Ovary (tissue), 9 donors: Measurements from ENCODE around the gene PHLDB3. TPM values are rescaled to one million over a fixed set of nuclear protein-coding genes. Genes with fewer than 3 reads are reported as not detected.
A peak's percentile ranks its signal among the peaks of the same experiment; 100 is the strongest.

Experiments used
- DNase-seq, 5 donors: peaks; one replicate each; pipeline ENCODE4 v3.0.0-alpha.2; 2019 to 2020
- H3K27ac ChIP-seq, 2 donors: fragments of 200-600 bp; one replicate each; pipeline versions ENCODE4 v1.5.1 to v1.8.0; 2019 to 2022
- H3K27me3 ChIP-seq: fragments of 200-600 bp; one replicate; pipeline ENCODE4 v1.8.0; 2022
- H3K36me3 ChIP-seq: fragments of 200-600 bp; sonication (generic); one replicate; pipeline ENCODE4 v1.5.1; 2019
- H3K4me1 ChIP-seq: one replicate; pipeline ENCODE4 v1.8.1; 2013; ENCODE audit warnings: mild to moderate bottlenecking, moderate library complexity; ENCODE audit not compliant: insufficient read depth
- H3K4me3 ChIP-seq: fragments of 200-600 bp; sonication (generic); one replicate; pipeline ENCODE4 v1.5.1; 2017
- H3K9me3 ChIP-seq, 2 donors: fragments of 200-600 bp in 1 of 2; sonication (generic) in 1 of 2; one replicate each; pipeline versions ENCODE4 v1.5.1 to v1.8.1; 2013 to 2019; ENCODE audit warnings: mild to moderate bottlenecking in 1 of 2, moderate library complexity in 1 of 2
- CTCF ChIP-seq, 3 donors: fragments of 450-650 bp in 2 of 3; fragments of 200-600 bp in 1 of 3; IDR thresholded peaks; one replicate each; pipeline versions ENCODE4 v1.5.1 to v1.8.0; 2016 to 2022; ENCODE audit warnings: antibody characterized with exemption in 3 of 3, mild to moderate bottlenecking in 1 of 3
- EP300 ChIP-seq: sonication (generic); formaldehyde crosslinking; IDR thresholded peaks from one replicate; pipeline ENCODE4 v1.6.1; 2017; ENCODE audit warnings: antibody characterized with exemption
- POLR2A ChIP-seq: fragments of 450-650 bp; IDR thresholded peaks from one replicate; pipeline ENCODE4 v1.6.1; 2017; ENCODE audit warnings: antibody characterized with exemption, mild to moderate bottlenecking, moderate library complexity
- WGBS, 3 donors: extraction: QIAGEN DNeasy Blood & Tissue Kit in 1 of 3; methylation state at CpG; one replicate each; pipeline versions ENCODE4 v1.1.5 to v1.1.7; 2013 to 2017; 5-methylcytosine and 5-hydroxymethylcytosine counted together
- intact Hi-C, 4 donors: fragments of 100-400 bp; cut with DNase I; formaldehyde crosslinking; loops; one replicate each; pipeline versions ENCODE4 v1.11.0 to v1.15.1; 2022 to 2023
- polyA plus RNA-seq, 2 donors: library from polyadenylated mRNA; stranded (reverse); fragments of 200-250 nt in 1 of 2; fragments of 350-450 nt in 1 of 2; fragmentation: Illumina TruSeq in 1 of 2; extraction: RNeasy Lipid Tissue Mini Kit (QIAGEN cat#74804) in 1 of 2; gene quantifications; one replicate each; pipeline ENCODE4 v1.2.3, GENCODE V29; 2013 to 2014
- total RNA-seq, 7 donors: library from RNA; depleted of rRNA in 2 of 7; stranded (reverse); fragments of >200 nt in 2 of 7; fragmentation: NEBNext Ultra II Directional in 3 of 7; extraction: Animal tissue kit (Norgen Biotek cat#: 25700) in 3 of 7; gene quantifications; one replicate each; pipeline versions ENCODE4 v1.1.0 to v1.2.4, GENCODE V29; 2016 to 2023
- donor health status: DM: no; HTN: no; CAD: no; lungs with moderate emphysema.
- donor health status: DM: no; HTN: no; CAD: no.
- donor health status: Bipolar disorder and iron deficiency.
- donor health status: DM: yes; HTN: yes; CAD: no.
- donor health status: DM: no; HTN: no; CAD: no.
- donor health status: DM: yes; HTN: yes; CAD: no.

Gene PHLDB3
- total and polyA plus RNA-seq, 9 donors = 1.4 to 29.7 (median 20.6) TPM

- H3K36me3 ChIP-seq = no peaks in the 10 kb centered on the region
- no peaks in the 10 kb centered on the region for H3K4me1 ChIP-seq
- no peak for DNase-seq
- H3K27me3 ChIP-seq = no peaks in the 10 kb centered on the region
- H3K27ac ChIP-seq = no peak overlapping the region
- TF ChIP-seq EP300 = no peak
- no peaks in the 10 kb centered on the region for H3K9me3 ChIP-seq
- intact Hi-C loops = no loop called here
- no peak overlapping the region for H3K4me3 ChIP-seq
- WGBS, 3 donors = 61 to 73% (median 68%) methylated on average over 2 of the region's 2 CpGs
Observed at GRCh38 chr19:43450545-43450997, 54.0 kb downstream of the PHLDB3 start.

GRCh38 chr19:43447655-43448054 is 56.9 kb downstream of the PHLDB3 start:
- H3K36me3 ChIP-seq = no peaks in the 10 kb centered on the region
- no peaks in the 10 kb centered on the region for H3K9me3 ChIP-seq
- H3K4me1 ChIP-seq = no peaks in the 10 kb centered on the region
- H3K27ac ChIP-seq = no peak overlapping the region
- 90 to 96% (median 94%) methylated on average over 9 of the region's 9 CpGs for WGBS, 3 donors
- no peak for DNase-seq
- no peak overlapping the region for H3K4me3 ChIP-seq
- H3K27me3 ChIP-seq = no peaks in the 10 kb centered on the region
- TF ChIP-seq POLR2A = no peak
- TF ChIP-seq CTCF (IDR thresholded peaks at IDR 0.05) = no peak
- TF ChIP-seq EP300 = no peak
- intact Hi-C loops = loop anchor here (1.0 to 10.0 kb wide), 3 partner anchors 71 to 207 kb away; no protein-coding TSS in a partner anchor

- H3K27me3 ChIP-seq = no peaks in the 10 kb centered on the region
- peak; percentile 69 to 85 (median 82) for DNase-seq
- no peak overlapping the region for H3K27ac ChIP-seq
- peak; percentile 70 to 94 (median 91) for TF ChIP-seq CTCF (IDR thresholded peaks at IDR 0.05)
- no peak for TF ChIP-seq POLR2A
- TF ChIP-seq EP300 = no peak
- H3K4me1 ChIP-seq = no peaks in the 10 kb centered on the region
- H3K36me3 ChIP-seq = no peaks in the 10 kb centered on the region
- WGBS, 3 donors = 23 to 26% (median 25%) methylated on average over 14 of the region's 14 CpGs
- intact Hi-C loops = loop anchor here in 3 of 4 donors (1.0 to 10.0 kb wide), 3 partner anchors 72 to 208 kb away; no protein-coding TSS in a partner anchor
- no peak overlapping the region for H3K4me3 ChIP-seq
- no peaks in the 10 kb centered on the region for H3K9me3 ChIP-seq
Observed at GRCh38 chr19:43446746-43447489, 57.6 kb downstream of the PHLDB3 start.

GRCh38 chr19:43445426-43445825 is 59.1 kb downstream of the PHLDB3 start:
- no peaks in the 10 kb centered on the region for H3K27me3 ChIP-seq
- no peak overlapping the region for H3K27ac ChIP-seq
- H3K9me3 ChIP-seq = no peaks in the 10 kb centered on the region
- TF ChIP-seq CTCF (IDR thresholded peaks at IDR 0.05) (no peak), EP300 (no peak), POLR2A (no peak)
- WGBS, 3 donors = 84 to 97% (median 89%) methylated on average over 2 of the region's 2 CpGs
- intact Hi-C loops = loop anchor here in 1 of 4 donors (10.0 kb wide), 1 partner anchor 209 kb away; no protein-coding TSS in a partner anchor
- no peak for DNase-seq
- H3K4me1 ChIP-seq = no peaks in the 10 kb centered on the region
- no peak overlapping the region for H3K4me3 ChIP-seq
- no peaks in the 10 kb centered on the region for H3K36me3 ChIP-seq
